ENCODE results near the gene EPHA5.
A peak's percentile ranks its signal among the peaks of the same experiment; 100 is the strongest.

The EPHA5 gene

GRCh38 chr4:65559270-65559669, 111.0 kb downstream of the EPHA5 start:
- Histone ChIP-seq H3K36me3 (ENCODE audit: control insufficient read depth, insufficient read depth, low read length) (no peaks in the 10 kb centered on the region), H3K9ac (ENCODE audit: low read length) (no peak overlapping the region), H3K27ac (ENCODE audit: low read depth, low read length) (no peak overlapping the region), H3K9me3 (ENCODE audit: control insufficient read depth, insufficient read depth, low read depth, low read length) (no peaks in the 10 kb centered on the region), H3K4me3 (ENCODE audit: low read depth, low read length) (no peak overlapping the region), H3K27me3 (ENCODE audit: control insufficient read depth, insufficient read depth, low read length) (no peaks in the 10 kb centered on the region), H3K4me1 (ENCODE audit: control insufficient read depth, insufficient read depth, low read length) (peaks cover 3% of the 10 kb centered on the region; the same call in 1 of the 2 replicates)

DNA sequence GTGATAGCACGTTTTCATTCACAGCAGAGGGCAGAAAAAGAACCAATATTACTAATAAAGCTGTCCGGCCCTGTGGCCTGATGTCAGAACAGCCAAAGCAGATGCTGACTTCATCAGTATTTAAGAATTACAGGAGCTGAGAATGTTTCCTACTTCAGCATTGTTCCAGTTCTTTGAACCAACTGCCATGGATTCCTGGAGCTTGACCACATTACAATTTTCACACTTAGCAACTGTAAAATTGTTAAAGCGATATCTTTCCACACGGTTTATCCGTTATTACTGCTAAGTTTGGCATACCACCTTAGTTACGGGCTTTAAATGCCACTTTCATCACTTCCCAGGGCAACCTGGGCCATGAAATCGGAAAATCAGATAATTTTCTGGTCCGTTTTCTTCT, 118.2 kb downstream of the EPHA5 start:
- H3K36me3 ChIP-seq (ENCODE audit: control insufficient read depth, insufficient read depth, low read length) = no peaks in the 10 kb centered on the region
- no peaks in the 10 kb centered on the region for H3K4me1 ChIP-seq (ENCODE audit: control insufficient read depth, insufficient read depth, low read length)
- H3K9me3 ChIP-seq (ENCODE audit: control insufficient read depth, insufficient read depth, low read depth, low read length) = no peaks in the 10 kb centered on the region
- no peak overlapping the region for H3K27ac ChIP-seq (ENCODE audit: low read depth, low read length)
- H3K9ac ChIP-seq (ENCODE audit: low read length) = no peak overlapping the region
- H3K27me3 ChIP-seq (ENCODE audit: control insufficient read depth, insufficient read depth, low read length) = no peaks in the 10 kb centered on the region
- no peak overlapping the region for H3K4me3 ChIP-seq (ENCODE audit: low read depth, low read length)

DNA sequence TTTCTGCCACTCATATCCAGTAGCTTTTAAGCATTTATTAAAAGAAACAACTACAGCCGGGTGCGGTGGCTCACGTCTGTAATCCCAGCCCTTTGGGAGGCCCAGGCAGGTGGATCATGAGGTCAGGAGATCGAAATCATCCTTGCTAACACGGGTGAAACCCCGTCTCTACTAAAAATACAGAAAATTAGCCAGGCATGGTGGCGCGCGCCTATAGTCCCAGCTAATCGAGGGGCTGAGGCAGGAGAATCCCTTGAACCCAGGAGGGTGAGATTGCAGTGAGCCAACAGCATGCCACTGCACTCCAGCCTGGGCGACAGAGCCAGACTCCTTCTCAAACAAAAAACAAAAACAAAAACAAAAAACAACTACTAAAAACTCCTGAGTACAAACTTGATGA, 119.8 kb downstream of the EPHA5 start:
- H3K27me3 ChIP-seq (ENCODE audit: control insufficient read depth, insufficient read depth, low read length) = no peaks in the 10 kb centered on the region

GRCh38 chr4:65546882-65547416, 123.3 kb downstream of the EPHA5 start:
- no peaks in the 10 kb centered on the region for H3K27me3 ChIP-seq (ENCODE audit: control insufficient read depth, insufficient read depth, low read length)
- no peak overlapping the region for H3K9ac ChIP-seq (ENCODE audit: low read length)
- no peaks in the 10 kb centered on the region for H3K9me3 ChIP-seq (ENCODE audit: control insufficient read depth, insufficient read depth, low read depth, low read length)
- no peaks in the 10 kb centered on the region for H3K36me3 ChIP-seq (ENCODE audit: control insufficient read depth, insufficient read depth, low read length)
- no peak overlapping the region for H3K4me3 ChIP-seq (ENCODE audit: low read depth, low read length)
- H3K27ac ChIP-seq (ENCODE audit: low read depth, low read length) = no peak overlapping the region
- no peaks in the 10 kb centered on the region for H3K4me1 ChIP-seq (ENCODE audit: control insufficient read depth, insufficient read depth, low read length)

More for the DNA sequence above, 119.8 kb downstream of the EPHA5 start:
- H3K9ac ChIP-seq (ENCODE audit: low read length) = no peak overlapping the region
- H3K27ac ChIP-seq (ENCODE audit: low read depth, low read length) = no peak overlapping the region
- H3K9me3 ChIP-seq (ENCODE audit: control insufficient read depth, insufficient read depth, low read depth, low read length) = no peaks in the 10 kb centered on the region
- no peaks in the 10 kb centered on the region for H3K4me1 ChIP-seq (ENCODE audit: control insufficient read depth, insufficient read depth, low read length)
- H3K4me3 ChIP-seq (ENCODE audit: low read depth, low read length) = no peak overlapping the region
- no peaks in the 10 kb centered on the region for H3K36me3 ChIP-seq (ENCODE audit: control insufficient read depth, insufficient read depth, low read length)

GRCh38 chr4:65538571-65538970, 131.7 kb downstream of the EPHA5 start:
- peaks cover 13% of the 10 kb centered on the region for H3K4me1 ChIP-seq (ENCODE audit: control insufficient read depth, insufficient read depth, low read length)
- H3K9ac ChIP-seq (ENCODE audit: low read length) = no peak overlapping the region
- no peak overlapping the region for H3K27ac ChIP-seq (ENCODE audit: low read depth, low read length)
- H3K9me3 ChIP-seq (ENCODE audit: control insufficient read depth, insufficient read depth, low read depth, low read length) = no peaks in the 10 kb centered on the region
- H3K4me3 ChIP-seq (ENCODE audit: low read depth, low read length) = no peak overlapping the region
- H3K27me3 ChIP-seq (ENCODE audit: control insufficient read depth, insufficient read depth, low read length) = no peaks in the 10 kb centered on the region
- H3K36me3 ChIP-seq (ENCODE audit: control insufficient read depth, insufficient read depth, low read length) = no peaks in the 10 kb centered on the region

GRCh38 chr4:65535113-65535512, 135.2 kb downstream of the EPHA5 start:
- no peaks in the 10 kb centered on the region for H3K27me3 ChIP-seq (ENCODE audit: control insufficient read depth, insufficient read depth, low read length)
- peaks cover 13% of the 10 kb centered on the region for H3K4me1 ChIP-seq (ENCODE audit: control insufficient read depth, insufficient read depth, low read length)
- H3K9ac ChIP-seq (ENCODE audit: low read length) = no peak overlapping the region
- 0 out of 2 replicates have a peak overlapping the region, but pooled peaks have one; percentile 8 for H3K27ac ChIP-seq (ENCODE audit: low read depth, low read length)
- H3K4me3 ChIP-seq (ENCODE audit: low read depth, low read length) = no peak overlapping the region
- H3K36me3 ChIP-seq (ENCODE audit: control insufficient read depth, insufficient read depth, low read length) = no peaks in the 10 kb centered on the region
- H3K9me3 ChIP-seq (ENCODE audit: control insufficient read depth, insufficient read depth, low read depth, low read length) = no peaks in the 10 kb centered on the region

GRCh38 chr4:65521666-65522065, 148.6 kb downstream of the EPHA5 start:
- Histone ChIP-seq H3K27me3 (ENCODE audit: control insufficient read depth, insufficient read depth, low read length) (no peaks in the 10 kb centered on the region), H3K27ac (ENCODE audit: low read depth, low read length) (no peak overlapping the region), H3K36me3 (ENCODE audit: control insufficient read depth, insufficient read depth, low read length) (no peaks in the 10 kb centered on the region), H3K9me3 (ENCODE audit: control insufficient read depth, insufficient read depth, low read depth, low read length) (no peaks in the 10 kb centered on the region), H3K4me3 (ENCODE audit: low read depth, low read length) (no peak overlapping the region), H3K4me1 (ENCODE audit: control insufficient read depth, insufficient read depth, low read length) (no peaks in the 10 kb centered on the region), H3K9ac (ENCODE audit: low read length) (no peak overlapping the region)

DNA sequence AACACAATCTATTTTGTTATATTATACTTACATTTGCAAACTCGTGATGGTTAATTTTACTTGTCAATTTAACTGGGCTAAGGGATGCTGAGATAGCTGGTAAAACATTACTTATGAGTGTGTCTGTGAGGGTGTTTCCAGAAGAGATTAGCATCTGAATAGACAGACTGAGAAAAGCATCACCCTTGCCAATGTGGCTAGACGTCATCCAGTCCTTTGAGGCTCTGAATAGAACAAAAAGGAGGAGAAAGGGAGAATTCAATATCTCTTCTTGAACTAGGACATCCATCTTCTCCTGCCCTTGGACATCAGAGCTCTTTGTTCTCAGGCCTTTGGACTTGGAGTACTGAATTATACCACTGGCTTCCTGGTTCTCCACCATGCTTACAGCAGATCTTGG, 154.6 kb downstream of the EPHA5 start:
- no peak overlapping the region for H3K9ac ChIP-seq (ENCODE audit: low read length)
- H3K4me3 ChIP-seq (ENCODE audit: low read depth, low read length) = no peak overlapping the region
- H3K27me3 ChIP-seq (ENCODE audit: control insufficient read depth, insufficient read depth, low read length) = no peaks in the 10 kb centered on the region
- peaks cover 5% of the 10 kb centered on the region for H3K4me1 ChIP-seq (ENCODE audit: control insufficient read depth, insufficient read depth, low read length)
- H3K36me3 ChIP-seq (ENCODE audit: control insufficient read depth, insufficient read depth, low read length) = no peaks in the 10 kb centered on the region
- no peaks in the 10 kb centered on the region for H3K9me3 ChIP-seq (ENCODE audit: control insufficient read depth, insufficient read depth, low read depth, low read length)
- no peak overlapping the region for H3K27ac ChIP-seq (ENCODE audit: low read depth, low read length)

DNA sequence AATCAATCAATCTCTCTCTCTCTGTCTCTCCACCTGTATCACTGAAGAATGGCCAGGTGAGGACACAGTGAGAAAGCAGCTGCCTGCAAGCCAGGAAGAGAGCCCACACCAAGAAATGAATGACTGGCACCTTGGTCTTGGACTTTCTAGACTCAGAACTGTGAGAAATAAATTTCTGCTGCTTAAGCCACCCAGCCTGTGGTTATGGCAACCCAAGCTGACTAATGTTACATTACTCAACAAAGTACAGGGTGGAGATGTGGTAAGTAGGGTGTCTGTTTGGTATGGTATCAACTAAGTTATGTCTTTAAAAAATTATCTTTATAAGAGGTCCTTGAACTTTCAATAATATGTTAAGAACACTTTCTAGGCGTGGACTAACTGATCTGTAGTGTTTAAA, 159.3 kb downstream of the EPHA5 start:
- no peaks in the 10 kb centered on the region for H3K27me3 ChIP-seq (ENCODE audit: control insufficient read depth, insufficient read depth, low read length)
- no peak overlapping the region for H3K9ac ChIP-seq (ENCODE audit: low read length)
- peaks cover 5% of the 10 kb centered on the region for H3K4me1 ChIP-seq (ENCODE audit: control insufficient read depth, insufficient read depth, low read length)
- H3K27ac ChIP-seq (ENCODE audit: low read depth, low read length) = no peak overlapping the region
- no peaks in the 10 kb centered on the region for H3K36me3 ChIP-seq (ENCODE audit: control insufficient read depth, insufficient read depth, low read length)
- no peaks in the 10 kb centered on the region for H3K9me3 ChIP-seq (ENCODE audit: control insufficient read depth, insufficient read depth, low read depth, low read length)
- H3K4me3 ChIP-seq (ENCODE audit: low read depth, low read length) = no peak overlapping the region

DNA sequence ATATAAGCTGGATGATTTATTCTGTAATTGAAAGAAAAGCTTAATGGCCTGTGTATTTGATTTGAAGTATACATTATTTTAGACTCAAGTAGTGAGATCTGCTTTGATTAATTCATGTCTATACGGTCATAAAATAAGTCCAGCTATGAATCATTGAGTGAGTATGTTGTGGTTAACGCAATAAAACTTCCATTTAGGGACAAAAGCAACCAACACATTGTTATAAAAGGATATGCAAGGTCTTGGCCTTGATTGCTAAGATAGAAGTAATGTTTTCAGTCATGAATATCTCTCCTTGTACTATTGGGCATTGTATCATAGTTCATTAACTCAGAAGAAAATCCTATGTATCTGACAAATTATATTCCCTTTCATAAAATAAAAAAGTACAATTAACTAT, 162.1 kb downstream of the EPHA5 start:
- no peak overlapping the region for H3K9ac ChIP-seq (ENCODE audit: low read length)
- H3K36me3 ChIP-seq (ENCODE audit: control insufficient read depth, insufficient read depth, low read length) = no peaks in the 10 kb centered on the region
- no peak overlapping the region for H3K27ac ChIP-seq (ENCODE audit: low read depth, low read length)
- no peaks in the 10 kb centered on the region for H3K27me3 ChIP-seq (ENCODE audit: control insufficient read depth, insufficient read depth, low read length)
- H3K4me1 ChIP-seq (ENCODE audit: control insufficient read depth, insufficient read depth, low read length) = no peaks in the 10 kb centered on the region
- H3K4me3 ChIP-seq (ENCODE audit: low read depth, low read length) = no peak overlapping the region
- no peaks in the 10 kb centered on the region for H3K9me3 ChIP-seq (ENCODE audit: control insufficient read depth, insufficient read depth, low read depth, low read length)

DNA sequence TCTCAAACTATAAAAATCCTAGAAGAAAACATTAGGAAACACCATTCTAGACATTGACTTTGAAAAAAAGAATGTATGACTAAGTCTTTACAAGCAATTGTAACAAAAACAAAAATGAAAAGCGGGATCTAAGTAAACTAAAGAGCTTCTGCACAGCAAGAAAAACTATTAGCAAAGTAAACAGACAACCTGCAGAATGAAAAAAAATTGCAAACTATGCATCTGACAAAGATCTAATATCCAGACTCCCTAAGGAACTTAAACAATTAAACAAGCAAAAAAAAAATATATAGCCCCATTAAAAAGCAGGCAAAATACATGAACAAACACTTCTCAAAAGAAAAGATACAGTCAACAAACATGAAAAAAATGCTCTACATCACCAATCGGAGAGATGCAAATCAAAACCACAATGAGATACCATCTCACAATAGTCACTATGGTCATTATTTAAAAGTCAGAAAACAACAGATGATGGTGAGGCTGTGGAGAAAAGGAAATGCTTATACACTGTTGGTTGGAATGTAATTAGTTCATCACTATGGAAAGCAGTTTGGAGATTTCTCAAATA, 168.1 kb downstream of the EPHA5 start:
- no peaks in the 10 kb centered on the region for H3K4me1 ChIP-seq (ENCODE audit: control insufficient read depth, insufficient read depth, low read length)
- H3K9me3 ChIP-seq (ENCODE audit: control insufficient read depth, insufficient read depth, low read depth, low read length) = no peaks in the 10 kb centered on the region
- H3K27ac ChIP-seq (ENCODE audit: low read depth, low read length) = no peak overlapping the region

More for the DNA sequence above, 168.1 kb downstream of the EPHA5 start:
- no peaks in the 10 kb centered on the region for H3K36me3 ChIP-seq (ENCODE audit: control insufficient read depth, insufficient read depth, low read length)
- H3K9ac ChIP-seq (ENCODE audit: low read length) = no peak overlapping the region
- H3K27me3 ChIP-seq (ENCODE audit: control insufficient read depth, insufficient read depth, low read length) = no peaks in the 10 kb centered on the region
- no peak overlapping the region for H3K4me3 ChIP-seq (ENCODE audit: low read depth, low read length)

All from HUES6 (cell line).